GM18508 (cell line): ENCODE measurements around the gene MYO1E.

Experiments used
- ATAC-seq: cut with Tn5 transposase; IDR thresholded peaks from one replicate; pipeline ENCODE4 v1.9.1; 2021; ENCODE audit warnings: moderate number of reproducible peaks; ENCODE audit not compliant: insufficient read depth, unreplicated experiment

Gene MYO1E

DNA sequence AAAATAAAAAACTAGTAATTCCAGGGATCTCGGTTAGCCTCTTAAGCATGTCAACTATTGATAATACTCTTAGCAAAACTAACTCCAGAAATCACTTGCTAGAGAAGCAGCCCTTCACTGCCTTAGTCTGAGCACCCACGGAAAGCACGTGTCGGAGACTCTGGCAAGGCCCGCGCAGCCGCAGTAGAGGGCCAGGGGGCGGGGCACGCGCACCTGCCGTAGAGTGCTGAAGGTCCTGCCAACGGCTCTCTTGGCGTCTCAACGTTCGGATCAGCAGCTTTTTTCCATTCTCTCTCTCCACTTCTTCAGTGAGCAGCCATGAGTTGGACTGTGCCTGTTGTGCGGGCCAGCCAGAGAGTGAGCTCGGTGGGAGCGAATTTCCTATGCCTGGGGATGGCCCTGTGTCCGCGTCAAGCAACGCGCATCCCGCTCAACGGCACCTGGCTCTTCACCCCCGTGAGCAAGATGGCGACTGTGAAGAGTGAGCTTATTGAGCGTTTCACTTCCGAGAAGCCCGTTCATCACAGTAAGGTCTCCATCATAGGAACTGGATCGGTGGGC is 166.0 kb downstream of the MYO1E start, which contains the start of gene LDHAL6B:
LDHAL6B (plus strand) TSS at position 221 of the 561 bp plus-strand sequence; CDS start at position 319, 98 bp downstream.
- no peak for ATAC-seq

- ATAC-seq = no peak
Measured at GRCh38 chr15:59205839-59206622, 166.6 kb downstream of the MYO1E start.

- ATAC-seq = no peak
Measured at GRCh38 chr15:59203657-59204056, 169.0 kb downstream of the MYO1E start.

DNA sequence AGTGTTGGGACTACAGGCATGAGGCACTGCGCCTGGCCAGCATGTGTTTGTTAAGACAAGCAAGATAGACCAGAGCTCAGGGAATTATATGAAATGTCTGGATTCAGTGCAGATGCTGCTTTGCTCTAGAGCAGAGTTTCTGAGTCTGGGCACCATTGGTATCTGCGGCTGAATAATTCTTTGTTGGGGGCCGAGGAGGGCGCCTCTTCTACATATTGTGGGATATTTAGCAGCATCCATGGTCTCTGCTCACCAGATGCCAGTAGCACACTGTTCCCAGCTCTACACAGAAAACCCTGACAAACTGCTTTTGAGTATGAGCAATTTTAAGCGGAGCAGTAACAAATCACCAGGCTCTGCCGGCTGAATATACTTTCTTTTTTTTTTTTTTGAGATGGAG is 169.7 kb downstream of the MYO1E start:
- ATAC-seq = no peak

- no peak for ATAC-seq
Measured at GRCh38 chr15:59200560-59200959, 172.1 kb downstream of the MYO1E start.

DNA sequence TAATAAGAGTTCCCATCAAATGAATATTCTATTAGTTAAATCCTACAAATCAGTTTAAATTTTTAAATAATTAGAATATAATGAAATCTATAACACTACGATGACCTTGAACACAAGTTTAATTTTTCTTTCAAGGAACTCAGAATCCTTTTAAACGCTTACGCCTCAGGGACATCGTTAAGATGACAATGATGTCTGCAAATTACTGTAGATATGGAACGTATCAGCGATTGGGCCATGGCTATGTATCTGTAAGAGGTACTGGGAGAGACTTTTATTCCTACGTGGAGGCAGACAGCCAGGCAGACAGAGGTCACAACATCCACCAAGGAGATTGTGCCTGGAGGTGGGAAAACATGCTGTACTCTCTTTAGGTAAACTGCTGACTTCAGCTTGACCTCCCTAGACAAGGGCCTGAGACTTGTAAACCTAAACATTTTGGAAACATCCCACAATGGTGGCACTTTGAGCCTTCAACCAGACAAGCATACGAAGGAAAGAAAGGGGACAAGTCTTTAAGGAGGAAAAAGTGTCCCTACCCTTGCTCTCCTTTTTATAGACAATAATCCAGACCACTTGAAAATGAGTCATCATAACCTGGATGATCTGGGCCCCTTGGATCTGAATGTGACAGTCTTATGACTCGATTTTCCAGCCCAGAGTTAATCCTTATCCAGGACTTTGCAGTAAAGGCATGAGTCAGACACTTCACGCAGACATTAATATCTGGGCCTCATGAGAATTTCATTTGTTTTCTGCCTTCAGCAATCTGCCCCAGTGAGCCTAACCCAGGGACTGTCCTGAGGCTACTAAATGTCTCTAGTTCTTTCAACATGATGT is 172.8 kb downstream of the MYO1E start:
- no peak for ATAC-seq

DNA sequence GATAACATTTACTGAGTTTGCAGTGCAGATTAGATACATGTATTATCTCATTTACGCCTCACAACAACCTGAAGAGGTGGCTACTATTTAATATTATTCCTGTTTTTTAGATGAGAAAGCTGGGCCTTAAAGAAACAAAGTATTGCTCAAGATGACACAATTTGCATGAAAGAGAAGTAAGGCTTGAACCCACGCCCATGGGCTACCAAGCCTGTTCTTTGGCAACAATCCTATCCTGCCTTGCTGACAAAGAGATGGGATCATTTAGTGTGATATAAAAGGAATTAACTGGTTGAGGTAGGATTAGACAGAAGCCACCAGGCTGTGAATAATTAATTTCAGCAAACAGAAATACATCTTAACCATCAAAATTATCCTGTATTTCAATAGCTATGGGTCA is 175.2 kb downstream of the MYO1E start:
- ATAC-seq = no peak

DNA sequence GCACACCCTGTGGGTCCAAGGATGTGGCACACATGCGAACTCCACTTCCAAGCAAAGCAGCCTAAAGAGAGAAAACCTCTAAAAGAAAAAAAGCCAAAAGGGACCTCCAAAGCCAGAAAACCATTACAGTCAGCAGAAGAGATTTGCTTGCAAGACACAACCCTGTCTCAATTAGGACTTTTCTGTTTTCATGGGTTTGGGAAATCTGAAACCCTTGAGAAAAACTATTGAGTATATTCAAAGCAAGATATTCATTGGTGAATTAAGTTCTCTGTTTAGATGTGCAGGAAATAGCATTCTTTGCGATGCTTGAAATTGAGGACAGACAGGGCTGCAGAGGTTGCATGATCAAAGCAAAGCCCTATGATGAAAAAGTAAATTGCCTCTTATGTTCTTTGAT is 176.3 kb downstream of the MYO1E start:
- ATAC-seq = no peak

DNA sequence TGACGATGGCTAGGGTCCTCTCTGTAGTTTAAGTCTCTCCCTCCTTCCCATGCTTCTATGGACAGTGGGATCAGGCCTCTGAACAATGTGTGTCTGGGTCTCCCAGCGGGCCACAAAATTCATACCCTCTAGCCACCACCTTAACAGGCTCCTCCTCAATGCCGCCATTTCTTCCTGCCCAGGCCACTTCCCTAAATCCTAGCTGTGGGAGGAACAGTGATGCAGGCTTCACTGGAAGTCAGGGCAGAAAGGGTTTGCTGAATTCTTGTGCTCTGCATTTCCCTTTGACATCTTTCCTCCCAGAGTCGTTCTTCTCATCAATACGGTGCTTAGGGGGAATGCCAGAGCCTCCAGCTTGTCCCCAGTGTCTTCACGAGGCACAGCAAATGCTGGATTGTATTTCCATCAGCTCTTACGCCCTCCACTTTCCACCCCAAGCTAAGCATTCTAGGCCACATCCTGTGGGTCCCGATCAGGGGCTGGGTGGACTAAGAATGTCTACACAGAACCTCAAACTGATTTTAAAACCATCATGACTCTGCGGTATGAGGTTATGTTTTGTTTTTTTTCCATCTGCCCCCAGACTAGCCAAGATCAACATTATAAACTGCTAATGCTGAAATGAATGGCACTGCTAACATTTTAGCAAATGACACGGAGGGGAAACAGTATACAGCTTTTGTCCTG is 177.9 kb downstream of the MYO1E start:
- no peak for ATAC-seq

- no peak for ATAC-seq
Measured at GRCh38 chr15:59191855-59192237, 180.8 kb downstream of the MYO1E start.

GRCh38 chr15:59190291-59190690 is 182.4 kb downstream of the MYO1E start:
- no peak for ATAC-seq

GRCh38 chr15:59189241-59189640 is 183.4 kb downstream of the MYO1E start:
- no peak for ATAC-seq

- ATAC-seq = no peak
Measured at GRCh38 chr15:59186501-59186900, 186.2 kb downstream of the MYO1E start.

DNA sequence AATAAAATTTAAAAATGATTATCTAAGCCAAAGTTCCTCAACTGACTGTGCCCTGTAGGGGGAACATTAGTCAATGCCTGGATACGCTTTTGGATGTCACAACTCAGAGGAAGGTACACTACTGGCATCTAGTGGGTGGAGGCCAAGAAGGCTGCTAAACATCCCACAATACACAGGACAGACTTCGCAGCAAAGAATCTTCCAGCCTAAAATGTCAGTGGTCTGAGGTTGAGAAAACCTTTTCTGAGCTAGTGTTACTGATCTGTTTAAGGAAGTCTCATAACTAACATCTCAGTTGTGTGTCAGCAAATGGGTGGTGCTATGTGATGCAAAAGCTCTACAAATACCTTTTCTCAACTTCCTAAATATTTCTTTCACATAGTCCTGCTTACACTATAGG is 186.9 kb downstream of the MYO1E start:
- no peak for ATAC-seq

DNA sequence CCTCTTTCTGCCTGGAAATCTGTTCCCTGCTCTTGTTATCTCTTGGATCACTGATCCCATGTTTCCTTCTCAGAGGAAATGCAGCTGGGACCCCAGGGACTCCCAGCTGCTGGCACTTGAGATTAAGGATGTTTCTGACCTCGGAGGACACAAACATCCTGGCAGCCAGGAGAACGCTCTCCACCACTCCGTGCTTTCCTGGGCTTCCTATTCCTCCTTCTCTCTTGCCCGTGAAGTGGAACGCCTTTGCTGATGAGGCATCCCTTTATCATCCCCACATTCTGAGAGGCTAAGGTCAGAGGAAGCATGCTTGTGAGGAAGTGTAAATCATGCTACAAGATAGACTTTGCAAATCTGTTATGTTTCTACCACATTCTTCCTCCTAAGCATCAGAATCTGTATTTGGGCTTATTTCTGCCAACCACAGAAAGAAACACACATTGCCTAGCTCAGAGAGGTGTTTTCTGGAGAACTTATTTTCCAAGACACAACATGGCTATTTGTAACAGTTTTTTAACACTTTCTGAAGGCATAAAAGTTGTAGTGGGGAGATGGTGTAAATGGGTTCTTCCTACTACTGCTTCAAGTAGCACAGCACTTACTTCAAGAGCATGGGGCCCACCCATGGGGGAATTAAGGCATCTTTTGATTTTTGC is 191.6 kb downstream of the MYO1E start:
- ATAC-seq = no peak

DNA sequence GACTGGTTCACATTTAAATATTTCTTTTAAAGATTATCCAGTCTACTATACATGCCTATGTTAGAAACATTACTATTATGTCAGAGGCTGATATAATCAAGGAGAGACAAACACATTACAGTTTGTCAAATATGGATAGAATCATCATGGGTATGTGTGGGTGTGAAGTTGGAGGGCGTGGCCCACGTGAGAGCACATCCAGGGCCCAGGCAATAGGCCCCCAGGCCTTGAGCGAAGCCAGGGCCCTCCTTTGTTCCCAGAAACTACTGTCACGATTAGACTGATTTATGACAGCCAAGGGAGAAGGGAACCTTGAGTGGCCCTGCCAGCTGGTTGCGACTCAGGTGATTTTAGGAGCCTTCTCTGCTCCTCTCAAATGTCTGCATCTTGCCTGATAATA is 193.0 kb downstream of the MYO1E start:
- no peak for ATAC-seq

- ATAC-seq = no peak
Measured at GRCh38 chr15:59178151-59178695, 194.4 kb downstream of the MYO1E start.

- ATAC-seq = no peak
Measured at GRCh38 chr15:59177317-59177660, 195.4 kb downstream of the MYO1E start.

GRCh38 chr15:59176653-59177316 is 195.9 kb downstream of the MYO1E start:
- ATAC-seq = no peak
